Measurements from ENCODE around the gene MICALL1.
"Not testable (repeated sequence)": the region's sequence is repeated elsewhere in the genome, so short reads cannot be mapped to it uniquely, and the experiment has no call there.

The MICALL1 gene

GRCh38 chr22:37943136-37943824 lies 37.2 kb downstream of the MICALL1 start:
- H3K27ac ChIP-seq (ENCODE audit: insufficient read depth, low read length, poor library complexity, severe bottlenecking): no peak overlapping the region
- no peaks in the 10 kb centered on the region for H3K9me3 ChIP-seq (ENCODE audit: control insufficient read depth, low read length)
- no peak overlapping the region for H3K4me3 ChIP-seq (ENCODE audit: insufficient read depth, low read depth, low read length, poor library complexity, severe bottlenecking)
- no peaks in the 10 kb centered on the region for H3K27me3 ChIP-seq (replicated peaks; ENCODE audit: control insufficient read depth, insufficient read depth, low read length, poor library complexity, severe bottlenecking)
- peaks cover 6% of the 10 kb centered on the region for H3K36me3 ChIP-seq (ENCODE audit: control insufficient read depth, insufficient read depth, low read length)
- DNase-seq: no peak
- no peaks in the 10 kb centered on the region for H3K4me1 ChIP-seq (ENCODE audit: control insufficient read depth, insufficient read depth, low read length, poor library complexity, severe bottlenecking)

- no peak overlapping the region for H3K4me3 ChIP-seq (ENCODE audit: insufficient read depth, low read depth, low read length, poor library complexity, severe bottlenecking)
- no peak overlapping the region for H3K27ac ChIP-seq (ENCODE audit: insufficient read depth, low read length, poor library complexity, severe bottlenecking)
- no peaks in the 10 kb centered on the region for H3K9me3 ChIP-seq (ENCODE audit: control insufficient read depth, low read length)
- no peaks in the 10 kb centered on the region for H3K4me1 ChIP-seq (ENCODE audit: control insufficient read depth, insufficient read depth, low read length, poor library complexity, severe bottlenecking)
- no peaks in the 10 kb centered on the region for H3K27me3 ChIP-seq (replicated peaks; ENCODE audit: control insufficient read depth, insufficient read depth, low read length, poor library complexity, severe bottlenecking)
- DNase-seq: no peak
- H3K36me3 ChIP-seq (ENCODE audit: control insufficient read depth, insufficient read depth, low read length): peaks cover 6% of the 10 kb centered on the region
Measured at GRCh38 chr22:37943825-37944198, 37.7 kb downstream of the MICALL1 start.

- H3K4me1 ChIP-seq (ENCODE audit: control insufficient read depth, insufficient read depth, low read length, poor library complexity, severe bottlenecking); H3K9me3 ChIP-seq (ENCODE audit: control insufficient read depth, low read length); H3K4me3 ChIP-seq (ENCODE audit: insufficient read depth, low read depth, low read length, poor library complexity, severe bottlenecking); DNase-seq; H3K27me3 ChIP-seq (replicated peaks; ENCODE audit: control insufficient read depth, insufficient read depth, low read length, poor library complexity, severe bottlenecking); H3K27ac ChIP-seq (ENCODE audit: insufficient read depth, low read length, poor library complexity, severe bottlenecking); H3K36me3 ChIP-seq (ENCODE audit: control insufficient read depth, insufficient read depth, low read length): not testable (repeated sequence)
Measured at GRCh38 chr22:37944423-37944822, 38.3 kb downstream of the MICALL1 start.

DNA sequence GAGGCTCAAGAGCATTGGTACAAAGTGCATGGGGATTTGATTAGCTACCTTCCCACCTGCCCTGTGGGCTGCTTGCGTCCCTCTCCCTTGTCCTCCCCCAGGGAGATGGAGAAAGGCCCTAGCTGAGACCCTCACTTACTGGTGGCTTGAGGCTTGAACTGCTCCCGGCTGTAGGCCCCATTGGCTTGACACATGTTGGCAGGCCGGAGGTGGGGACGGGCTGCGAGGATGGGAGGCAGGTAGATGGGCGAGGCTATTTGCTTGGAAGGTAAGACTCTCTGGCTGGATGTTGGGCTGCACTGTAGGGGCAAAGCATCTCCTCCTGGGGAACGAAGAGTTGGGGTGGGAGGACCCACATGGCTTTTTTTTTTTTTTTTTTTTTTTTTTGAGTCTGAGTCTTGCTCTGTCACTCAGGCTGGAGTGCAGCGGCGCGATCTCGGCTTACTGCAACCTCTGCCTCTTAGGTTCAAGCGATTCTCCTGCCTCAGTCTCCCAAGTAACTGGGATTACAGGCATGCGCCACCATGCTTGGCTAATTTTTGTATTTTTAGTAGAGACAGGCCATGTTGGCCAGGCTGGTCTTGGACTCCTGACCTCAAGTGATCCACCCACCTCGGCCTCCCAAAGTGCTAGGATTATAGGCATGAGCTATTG lies 41.2 kb downstream of the MICALL1 start:
- not testable (repeated sequence) for H3K9me3 ChIP-seq (ENCODE audit: control insufficient read depth, low read length); DNase-seq; H3K36me3 ChIP-seq (ENCODE audit: control insufficient read depth, insufficient read depth, low read length); H3K27me3 ChIP-seq (replicated peaks; ENCODE audit: control insufficient read depth, insufficient read depth, low read length, poor library complexity, severe bottlenecking); H3K4me1 ChIP-seq (ENCODE audit: control insufficient read depth, insufficient read depth, low read length, poor library complexity, severe bottlenecking); H3K4me3 ChIP-seq (ENCODE audit: insufficient read depth, low read depth, low read length, poor library complexity, severe bottlenecking); H3K27ac ChIP-seq (ENCODE audit: insufficient read depth, low read length, poor library complexity, severe bottlenecking)

- H3K36me3 ChIP-seq (ENCODE audit: control insufficient read depth, insufficient read depth, low read length): no peaks in the 10 kb centered on the region
- H3K27ac ChIP-seq (ENCODE audit: insufficient read depth, low read length, poor library complexity, severe bottlenecking): no peak overlapping the region
- no peaks in the 10 kb centered on the region for H3K9me3 ChIP-seq (ENCODE audit: control insufficient read depth, low read length)
- H3K4me1 ChIP-seq (ENCODE audit: control insufficient read depth, insufficient read depth, low read length, poor library complexity, severe bottlenecking): peaks cover 13% of the 10 kb centered on the region
- H3K27me3 ChIP-seq (replicated peaks; ENCODE audit: control insufficient read depth, insufficient read depth, low read length, poor library complexity, severe bottlenecking): peaks cover 3% of the 10 kb centered on the region
- no peak overlapping the region for H3K4me3 ChIP-seq (ENCODE audit: insufficient read depth, low read depth, low read length, poor library complexity, severe bottlenecking)
- DNase-seq: no peak
Measured at GRCh38 chr22:37951305-37951704, 45.2 kb downstream of the MICALL1 start.

DNA sequence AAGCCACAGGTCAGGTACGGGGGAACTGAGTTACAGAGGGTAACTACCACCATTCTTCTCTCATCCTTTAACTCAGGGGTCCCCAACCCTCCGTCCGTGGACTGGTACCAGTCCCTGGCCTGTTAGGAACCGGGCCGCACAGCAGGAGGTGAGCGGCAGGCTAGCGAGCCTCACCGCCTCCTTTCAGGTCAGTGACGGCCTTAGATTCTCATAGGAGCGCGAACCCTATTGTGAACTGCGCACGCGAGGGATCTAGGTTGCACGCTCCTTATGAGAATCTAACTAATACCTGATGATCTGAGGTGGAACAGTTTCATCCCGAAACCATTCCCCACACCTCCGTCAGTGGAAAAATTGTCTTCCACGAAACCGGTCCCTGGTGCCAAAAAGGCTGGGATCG lies 46.5 kb downstream of the MICALL1 start:
- H3K9me3 ChIP-seq (ENCODE audit: control insufficient read depth, low read length); H3K27me3 ChIP-seq (replicated peaks; ENCODE audit: control insufficient read depth, insufficient read depth, low read length, poor library complexity, severe bottlenecking); H3K27ac ChIP-seq (ENCODE audit: insufficient read depth, low read length, poor library complexity, severe bottlenecking); DNase-seq: not testable (repeated sequence)
- Histone ChIP-seq H3K4me3 (ENCODE audit: insufficient read depth, low read depth, low read length, poor library complexity, severe bottlenecking) (peak overlapping the region; percentile 91), H3K36me3 (ENCODE audit: control insufficient read depth, insufficient read depth, low read length) (peaks cover 10% of the 10 kb centered on the region), H3K4me1 (ENCODE audit: control insufficient read depth, insufficient read depth, low read length, poor library complexity, severe bottlenecking) (peaks cover 13% of the 10 kb centered on the region)

DNA sequence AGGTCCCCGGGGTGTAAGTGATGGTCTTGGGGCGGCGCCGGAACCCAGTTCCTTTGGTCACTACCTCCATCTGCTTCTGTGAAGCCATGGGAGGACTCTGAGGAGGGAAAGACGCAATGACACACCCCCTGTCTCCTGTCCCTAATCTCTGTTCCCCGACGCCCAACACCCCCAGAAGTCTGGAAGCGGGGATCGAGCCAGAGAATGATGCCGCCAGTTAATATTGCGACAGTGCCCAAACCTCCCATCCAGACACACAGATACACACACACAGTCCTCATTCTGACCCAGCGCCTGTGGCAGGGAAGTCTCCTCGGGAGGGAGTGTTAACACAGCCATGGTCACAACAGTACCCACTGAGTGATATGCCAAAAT lies 47.0 kb downstream of the MICALL1 start:
- no peak for DNase-seq
- no peaks in the 10 kb centered on the region for H3K9me3 ChIP-seq (ENCODE audit: control insufficient read depth, low read length)
- no peak overlapping the region for H3K27ac ChIP-seq (ENCODE audit: insufficient read depth, low read length, poor library complexity, severe bottlenecking)

GRCh38 chr22:37953437-37954179 lies 47.5 kb downstream of the MICALL1 start, which contains the start of the genes C22orf23 and POLR2F:
Gene C22orf23, minus strand, starts transcription at chr22:37953601. Its CDS starts 452 bp downstream, at chr22:37953149.
Gene POLR2F, plus strand, starts transcription at chr22:37953699. Its CDS starts 89 bp downstream, at chr22:37953788.
- Histone ChIP-seq H3K9me3 (ENCODE audit: control insufficient read depth, low read length) (no peaks in the 10 kb centered on the region), H3K4me1 (ENCODE audit: control insufficient read depth, insufficient read depth, low read length, poor library complexity, severe bottlenecking) (peaks cover 13% of the 10 kb centered on the region), H3K27ac (ENCODE audit: insufficient read depth, low read length, poor library complexity, severe bottlenecking) (peak within 1 kb of the TSS; percentile 70), H3K4me3 (ENCODE audit: insufficient read depth, low read depth, low read length, poor library complexity, severe bottlenecking) (peak within 1 kb of the TSS; percentile 91), H3K36me3 (ENCODE audit: control insufficient read depth, insufficient read depth, low read length) (peaks cover 17% of the 10 kb centered on the region), H3K27me3 (replicated peaks; ENCODE audit: control insufficient read depth, insufficient read depth, low read length, poor library complexity, severe bottlenecking) (peaks cover 3% of the 10 kb centered on the region)
- DNase-seq: peak; percentile 89 to 96 (median 94)

More for the DNA sequence above, 47.0 kb downstream of the MICALL1 start:
- peaks cover 3% of the 10 kb centered on the region for H3K27me3 ChIP-seq (replicated peaks; ENCODE audit: control insufficient read depth, insufficient read depth, low read length, poor library complexity, severe bottlenecking)
- H3K36me3 ChIP-seq (ENCODE audit: control insufficient read depth, insufficient read depth, low read length): peaks cover 13% of the 10 kb centered on the region
- peaks cover 13% of the 10 kb centered on the region for H3K4me1 ChIP-seq (ENCODE audit: control insufficient read depth, insufficient read depth, low read length, poor library complexity, severe bottlenecking)
- H3K4me3 ChIP-seq (ENCODE audit: insufficient read depth, low read depth, low read length, poor library complexity, severe bottlenecking): peak overlapping the region; percentile 91

DNA sequence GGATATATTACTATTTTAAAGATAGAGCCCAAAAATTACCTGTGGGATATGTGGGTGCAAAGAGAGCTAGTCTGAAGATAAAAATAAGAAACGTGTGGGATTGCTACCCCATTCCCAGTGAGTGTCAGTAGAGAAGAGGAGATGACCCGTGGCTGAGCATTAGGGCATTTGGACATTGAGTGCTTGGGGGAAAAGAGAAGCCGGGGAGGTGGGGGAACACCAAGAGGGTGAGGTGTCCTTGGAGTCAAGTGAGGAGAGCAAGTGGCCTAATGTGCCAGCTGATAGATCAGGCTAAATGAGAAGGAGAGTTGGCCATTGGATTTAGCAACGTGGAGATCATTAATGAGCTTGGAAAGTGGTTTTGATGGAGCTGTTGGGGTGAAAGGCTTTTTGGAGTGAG lies 48.6 kb downstream of the MICALL1 start:
- Histone ChIP-seq H3K4me3 (ENCODE audit: insufficient read depth, low read depth, low read length, poor library complexity, severe bottlenecking) (no peak overlapping the region), H3K27me3 (replicated peaks; ENCODE audit: control insufficient read depth, insufficient read depth, low read length, poor library complexity, severe bottlenecking) (peaks cover 3% of the 10 kb centered on the region), H3K9me3 (ENCODE audit: control insufficient read depth, low read length) (no peaks in the 10 kb centered on the region), H3K4me1 (ENCODE audit: control insufficient read depth, insufficient read depth, low read length, poor library complexity, severe bottlenecking) (peaks cover 13% of the 10 kb centered on the region), H3K36me3 (ENCODE audit: control insufficient read depth, insufficient read depth, low read length) (peaks cover 27% of the 10 kb centered on the region), H3K27ac (ENCODE audit: insufficient read depth, low read length, poor library complexity, severe bottlenecking) (no peak overlapping the region)
- no peak for DNase-seq

Measured in effector memory CD4-positive, alpha-beta T cell (primary cell).